ENCODE results near the gene CHSY3.

The CHSY3 gene

DNA sequence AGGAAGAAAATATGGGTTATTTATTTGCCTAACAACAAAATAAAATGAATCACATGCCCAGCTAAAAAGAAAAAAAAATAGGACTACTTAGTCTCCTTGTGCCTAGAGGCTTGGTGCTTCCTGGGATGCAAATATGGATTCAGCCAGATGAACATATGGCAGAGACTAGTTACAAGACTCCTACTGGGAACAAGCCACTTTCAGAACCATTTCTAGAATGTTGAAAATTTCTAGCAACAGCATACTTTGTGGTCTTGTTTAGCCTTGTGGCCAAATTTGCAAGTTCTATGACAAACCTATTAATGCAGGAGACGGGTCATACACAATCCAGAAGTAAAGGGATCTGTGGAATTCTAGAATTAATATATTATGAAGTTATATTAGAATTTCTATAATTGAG lies 198.7 kb downstream of the CHSY3 start:
- no peak for DNase-seq

DNA sequence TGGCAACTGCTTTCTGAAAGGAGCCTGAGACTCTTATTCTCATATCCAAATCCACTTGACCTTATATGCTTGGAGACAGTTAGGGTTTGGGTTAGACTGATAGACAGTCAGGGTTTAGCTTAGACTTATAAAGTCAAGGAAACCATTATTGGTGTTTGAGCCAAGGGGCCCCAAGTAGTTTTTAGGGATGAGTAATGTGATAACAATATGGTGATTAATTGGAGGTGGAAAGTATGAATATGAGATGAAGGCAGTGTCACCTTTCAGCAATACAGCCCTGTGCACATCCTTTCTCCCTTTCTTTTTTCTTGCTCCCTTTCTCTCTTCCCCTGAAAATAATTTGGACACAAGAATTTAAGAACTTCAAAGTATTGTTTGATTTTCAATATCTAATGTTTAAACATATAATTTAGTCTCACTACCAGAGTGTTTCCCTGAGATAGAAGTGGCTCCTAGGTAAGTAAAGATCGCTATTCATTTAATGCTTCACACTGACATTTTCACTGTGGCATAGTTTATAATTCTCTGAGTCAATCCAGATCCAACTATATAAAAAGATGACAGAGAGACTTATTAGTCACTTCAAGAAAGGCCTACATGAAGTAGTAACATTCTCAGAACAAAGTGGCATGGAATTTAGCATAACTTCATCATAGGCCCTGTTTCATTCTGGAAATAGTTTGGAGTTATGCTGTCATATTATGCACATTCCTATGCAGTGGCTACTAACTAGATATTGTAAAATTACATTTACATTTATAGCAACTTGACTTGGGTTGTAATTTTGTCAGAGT lies 200.8 kb downstream of the CHSY3 start:
- DNase-seq: no peak

DNA sequence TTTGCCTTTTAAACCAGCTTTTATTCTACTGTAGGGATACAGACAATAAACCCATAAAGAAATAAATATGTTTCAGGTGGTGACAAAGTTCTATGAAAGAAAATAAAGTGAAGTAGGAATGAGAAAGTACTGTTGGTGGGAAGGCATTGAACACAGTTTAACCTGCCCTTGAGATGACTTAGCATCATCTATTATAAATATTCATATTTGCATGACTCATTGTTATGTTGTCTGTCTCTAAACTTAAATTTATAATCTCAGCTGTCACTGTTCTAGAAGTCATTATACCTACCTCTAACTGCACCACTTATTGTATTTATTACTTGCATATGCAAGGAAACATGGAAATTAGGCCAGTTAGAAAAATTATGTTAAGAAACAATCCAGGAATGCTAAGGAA lies 202.2 kb downstream of the CHSY3 start:
- no peak for DNase-seq

DNA sequence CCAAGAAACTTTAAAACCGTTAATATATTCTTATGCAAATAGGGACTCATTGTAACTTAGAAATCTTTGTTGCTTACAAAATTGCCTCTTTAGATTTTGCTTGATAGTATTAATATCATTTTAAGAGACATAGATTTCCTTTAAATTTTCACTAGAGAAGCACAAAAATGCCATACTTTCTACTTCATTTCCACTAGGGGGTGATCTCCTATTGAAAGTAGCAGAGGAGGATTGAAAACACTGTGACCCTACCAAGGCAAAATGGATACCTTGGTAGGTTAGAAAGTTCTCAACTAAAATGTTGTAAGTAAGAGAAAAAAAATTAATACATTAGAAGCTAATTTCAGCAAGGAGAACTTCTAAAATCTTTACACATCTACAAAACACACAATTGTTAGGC lies 204.9 kb downstream of the CHSY3 start:
- no peak for DNase-seq

DNA sequence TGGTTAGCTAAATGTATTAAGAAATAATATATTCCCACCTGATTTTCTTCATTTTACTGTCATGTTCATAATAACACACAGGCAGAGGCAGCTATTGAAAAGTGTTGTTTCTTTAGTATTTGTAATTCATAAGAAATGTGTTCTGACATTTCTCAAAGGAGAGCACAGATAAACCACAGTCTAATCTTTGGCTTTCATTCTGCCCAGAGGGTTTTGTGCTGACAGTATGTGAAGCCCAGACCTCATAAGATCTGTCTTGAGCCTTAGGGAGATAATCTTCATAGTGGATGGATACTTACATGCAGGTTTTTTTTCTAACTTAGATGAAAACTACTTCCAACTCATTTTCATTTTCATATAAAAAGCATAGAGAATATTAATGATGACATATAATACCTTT lies 206.1 kb downstream of the CHSY3 start:
- no peak for DNase-seq

DNA sequence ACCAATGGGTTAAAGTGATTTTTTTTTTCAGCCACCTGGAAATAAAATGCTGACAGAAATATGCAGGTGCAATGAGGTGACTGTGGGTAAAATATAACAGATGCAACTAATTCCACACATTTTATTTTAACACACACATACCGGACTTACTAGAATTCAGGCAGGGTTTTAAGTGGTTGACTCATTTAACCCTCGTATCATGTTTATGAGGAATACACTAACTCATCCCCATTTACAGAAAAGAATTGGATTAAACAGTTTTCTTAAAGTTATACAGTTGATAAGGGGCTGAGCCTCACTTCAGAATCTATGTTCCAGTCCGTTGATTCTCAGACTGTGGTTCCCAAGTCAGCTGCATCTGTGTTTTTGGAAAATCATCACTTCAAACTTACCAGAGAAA lies 207.5 kb downstream of the CHSY3 start:
- DNase-seq: no peak

DNA sequence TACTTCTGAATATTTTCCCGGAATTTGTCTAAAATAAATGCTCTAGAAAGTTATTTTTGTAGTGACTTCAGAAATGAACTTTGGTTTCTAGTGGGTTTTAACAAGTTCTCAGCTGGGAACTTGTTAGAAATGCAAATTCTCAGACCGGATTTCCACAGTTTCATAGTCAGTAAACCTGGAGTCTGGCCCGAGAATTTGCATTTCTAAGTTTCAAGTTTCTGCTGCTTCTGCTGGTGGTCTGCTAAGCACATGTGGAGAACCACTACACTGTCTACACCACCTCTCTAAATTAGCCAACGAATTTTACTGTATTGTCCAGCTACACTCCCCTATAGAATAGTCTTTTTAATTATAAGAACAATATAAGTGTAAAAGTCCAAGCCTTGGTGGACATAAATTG lies 208.0 kb downstream of the CHSY3 start:
- DNase-seq: no peak

DNA sequence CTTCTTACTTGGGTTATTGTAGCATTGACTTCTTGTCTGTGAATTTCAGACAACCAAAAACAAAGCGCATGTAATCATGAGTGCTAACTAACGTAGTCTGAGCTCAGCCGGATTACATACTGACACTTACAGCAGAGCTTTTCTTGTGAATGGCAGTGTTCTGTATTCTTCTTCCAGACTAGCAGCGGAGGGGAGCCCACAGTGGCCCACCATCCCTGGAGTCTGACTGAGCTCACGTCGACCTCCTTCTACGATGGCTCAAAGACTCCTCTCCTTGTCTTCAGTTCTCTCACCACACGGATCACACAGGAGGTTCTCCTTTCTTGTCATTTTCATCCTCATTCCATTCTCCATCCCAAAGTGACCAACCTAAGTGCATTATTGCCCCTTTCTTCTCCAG lies 211.4 kb downstream of the CHSY3 start:
- DNase-seq: no peak

DNA sequence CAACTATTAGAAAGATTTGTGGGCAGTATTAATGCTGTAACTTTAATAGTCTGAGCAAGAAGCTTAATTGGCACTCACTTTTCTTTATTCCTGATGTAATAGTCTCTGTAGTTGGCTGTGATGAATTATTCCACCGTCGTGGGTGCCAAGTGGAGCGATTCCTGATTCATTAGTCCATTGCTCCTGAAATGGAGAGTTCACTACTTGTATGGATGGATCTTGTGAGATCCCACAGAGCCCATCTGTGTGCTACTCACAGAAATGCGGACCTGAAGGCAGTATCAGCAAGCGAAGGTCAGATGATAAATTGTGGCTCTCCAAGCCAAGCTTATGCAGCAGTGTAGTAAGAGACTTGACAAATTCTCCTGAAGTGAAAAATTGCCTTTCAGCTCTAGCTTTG lies 212.2 kb downstream of the CHSY3 start:
- DNase-seq: no peak

DNA sequence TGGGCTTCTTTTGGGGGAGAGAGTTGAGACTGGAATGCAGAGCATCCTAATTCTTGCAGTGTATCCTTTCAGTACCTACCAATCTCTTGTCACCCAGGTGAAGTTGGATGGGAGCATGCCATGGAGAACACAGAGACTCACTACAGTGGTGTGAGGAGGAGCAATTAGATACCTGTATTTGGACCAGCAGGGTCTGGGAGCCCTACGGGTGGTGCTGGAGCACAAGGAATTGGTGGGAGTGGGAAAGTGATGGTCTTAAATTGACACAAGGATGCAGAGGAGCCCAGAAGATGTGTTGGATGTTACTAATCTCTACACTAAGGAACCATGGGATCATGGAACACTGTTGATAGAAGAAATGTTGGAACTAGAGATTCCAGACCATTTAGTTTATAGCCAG lies 212.7 kb downstream of the CHSY3 start:
- no peak for DNase-seq

DNA sequence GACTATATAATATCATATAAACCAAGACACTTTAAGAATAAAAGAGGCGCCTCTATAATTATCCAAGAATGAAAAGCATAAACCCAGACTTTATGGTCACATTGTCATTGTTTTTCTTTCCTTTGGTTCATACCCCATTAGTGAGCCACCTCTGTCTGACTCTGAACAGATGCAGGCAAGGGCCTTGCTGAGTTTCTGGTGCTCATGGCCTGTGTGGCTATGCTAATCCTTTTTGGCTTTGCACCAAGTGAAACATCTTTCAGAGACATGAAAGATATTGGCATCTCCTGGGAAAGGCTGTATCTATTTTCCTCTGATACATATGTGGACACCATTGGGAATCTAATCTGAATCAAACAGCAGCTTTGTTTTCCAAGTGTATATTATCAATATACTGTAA lies 222.5 kb downstream of the CHSY3 start:
- DNase-seq: no peak

DNA sequence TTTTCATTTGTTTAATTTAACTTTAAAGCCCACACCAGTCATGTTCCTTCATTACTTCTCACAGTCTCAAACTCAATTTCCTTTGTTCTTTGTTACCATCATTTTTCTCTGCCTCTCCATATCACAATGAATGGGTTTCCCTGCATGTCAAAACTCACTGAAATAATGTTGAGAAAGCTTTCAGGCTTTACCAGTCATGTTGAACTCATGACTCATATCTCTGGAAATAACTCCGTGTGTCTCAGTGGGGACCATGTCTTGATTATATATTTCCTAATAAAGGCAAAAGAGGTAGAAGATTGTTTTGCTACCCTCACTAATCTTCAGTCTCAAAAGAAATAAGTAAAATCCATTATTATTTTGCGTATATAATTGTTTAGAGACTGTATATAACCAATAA lies 231.2 kb downstream of the CHSY3 start:
- DNase-seq: no peak

DNA sequence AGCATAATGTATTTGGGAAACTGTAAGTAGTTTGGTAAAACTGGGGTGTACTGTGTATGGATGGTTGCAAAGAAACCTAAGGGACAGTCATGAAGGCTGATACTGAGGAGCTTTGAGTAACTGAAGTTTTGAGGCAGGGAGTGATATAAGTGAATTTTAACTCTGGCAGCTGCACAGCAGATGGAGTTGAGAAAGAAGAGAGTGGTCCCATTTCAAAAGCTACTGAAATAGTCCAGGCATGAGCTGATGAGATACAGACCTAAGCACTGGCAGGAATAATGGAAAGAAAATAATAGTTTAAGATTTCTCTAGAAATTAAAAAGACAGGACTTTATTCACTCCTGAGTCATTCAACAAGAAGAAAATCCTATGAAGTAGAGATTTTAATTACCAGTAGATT lies 232.0 kb downstream of the CHSY3 start:
- DNase-seq: no peak

DNA sequence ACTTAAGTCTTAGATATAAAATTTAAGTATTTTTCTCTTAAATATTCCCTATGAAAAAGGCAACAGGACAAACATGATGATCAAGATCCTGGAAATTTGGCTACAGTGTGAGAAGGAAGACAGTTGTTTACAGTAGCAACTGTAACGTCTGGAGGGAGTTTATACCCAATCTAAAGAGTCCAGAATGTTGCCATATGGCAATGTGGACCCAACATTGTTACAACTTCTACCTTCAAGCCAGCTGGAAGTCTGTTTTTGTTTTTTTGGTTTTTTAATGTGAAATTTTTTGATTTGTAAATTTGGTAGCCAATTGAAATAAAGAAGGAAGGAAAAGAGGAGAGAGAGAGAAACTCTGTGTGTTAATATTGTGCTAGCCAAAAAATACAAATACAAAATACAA lies 233.4 kb downstream of the CHSY3 start:
- DNase-seq: no peak

DNA sequence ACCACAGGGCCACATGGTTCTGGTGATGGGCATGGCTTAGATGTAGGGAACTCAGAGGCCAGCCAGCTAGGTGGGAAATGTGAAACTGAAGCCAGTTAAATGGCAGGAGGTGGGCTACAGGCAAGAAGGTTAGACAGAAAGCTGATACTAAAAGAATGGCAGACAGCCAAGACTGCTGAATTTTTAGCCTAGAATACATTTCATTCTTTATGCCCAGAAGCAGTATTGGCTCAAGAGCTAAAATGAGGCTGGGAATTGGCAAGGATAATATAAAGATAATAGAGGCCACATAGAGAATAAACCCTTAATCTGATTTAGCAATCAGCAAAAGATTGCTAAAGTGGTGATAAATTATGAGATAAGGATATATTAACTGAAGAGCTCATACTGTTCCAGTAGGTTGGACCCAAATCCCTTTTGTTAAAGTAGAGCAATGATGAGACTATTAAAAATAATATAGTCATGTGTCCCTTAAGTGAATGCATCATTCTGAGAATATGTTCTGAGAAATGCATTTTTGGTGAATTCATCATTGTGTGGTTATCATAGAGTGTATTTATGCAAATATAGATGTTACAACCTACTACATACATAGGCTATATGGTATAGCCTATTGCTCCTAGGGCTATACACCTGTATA lies 234.3 kb downstream of the CHSY3 start:
- no peak for DNase-seq

DNA sequence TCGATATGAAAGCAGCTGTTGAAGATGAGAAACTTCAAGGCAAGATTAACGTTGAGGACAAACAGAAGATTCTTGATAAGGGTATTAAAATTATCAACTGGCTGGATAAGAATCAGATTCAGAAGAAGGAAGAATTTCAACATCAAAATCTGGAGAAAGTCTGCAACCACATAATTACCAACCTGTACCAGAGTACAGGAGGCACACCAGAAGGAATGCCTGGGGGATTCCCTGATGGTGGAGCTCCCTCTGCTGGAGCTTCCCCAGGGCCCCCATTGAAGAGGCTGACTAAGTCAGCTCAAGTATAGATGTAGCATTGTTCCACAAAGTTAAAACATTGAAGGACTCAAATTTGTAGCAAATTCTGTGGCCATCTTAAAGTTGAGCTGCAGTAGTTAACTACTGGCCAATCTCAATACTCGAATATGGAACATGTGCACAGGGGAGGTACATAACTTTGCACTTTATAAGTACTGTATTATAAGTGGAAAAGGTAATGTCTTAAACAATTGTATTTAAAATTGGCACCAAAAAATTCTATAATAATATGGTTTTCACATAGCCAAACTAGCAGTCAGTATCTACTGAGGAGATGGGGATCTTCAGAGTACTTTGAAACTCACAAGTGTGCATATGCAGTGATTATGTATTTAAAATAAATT lies 237.5 kb downstream of the CHSY3 start:
- DNase-seq: no peak

DNA sequence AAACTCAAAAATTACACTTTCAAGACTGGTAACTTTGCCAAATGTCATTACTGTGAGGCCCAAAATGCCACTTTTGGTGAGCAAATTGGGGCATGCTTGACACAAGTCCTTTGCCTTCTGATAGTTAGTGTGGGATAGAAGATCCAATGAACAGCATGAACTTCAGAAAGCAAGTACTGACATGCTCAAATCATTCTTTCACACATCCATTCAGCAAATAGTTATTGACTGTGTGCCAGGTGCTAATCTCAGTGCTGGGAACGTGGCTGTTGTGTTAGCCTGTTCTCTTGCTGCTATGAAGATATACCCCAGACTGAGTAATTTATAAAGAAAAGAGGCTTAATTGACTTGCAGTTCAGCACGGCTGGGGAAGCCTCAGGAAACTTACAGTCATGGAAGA lies 247.0 kb downstream of the CHSY3 start:
- no peak for DNase-seq

DNA sequence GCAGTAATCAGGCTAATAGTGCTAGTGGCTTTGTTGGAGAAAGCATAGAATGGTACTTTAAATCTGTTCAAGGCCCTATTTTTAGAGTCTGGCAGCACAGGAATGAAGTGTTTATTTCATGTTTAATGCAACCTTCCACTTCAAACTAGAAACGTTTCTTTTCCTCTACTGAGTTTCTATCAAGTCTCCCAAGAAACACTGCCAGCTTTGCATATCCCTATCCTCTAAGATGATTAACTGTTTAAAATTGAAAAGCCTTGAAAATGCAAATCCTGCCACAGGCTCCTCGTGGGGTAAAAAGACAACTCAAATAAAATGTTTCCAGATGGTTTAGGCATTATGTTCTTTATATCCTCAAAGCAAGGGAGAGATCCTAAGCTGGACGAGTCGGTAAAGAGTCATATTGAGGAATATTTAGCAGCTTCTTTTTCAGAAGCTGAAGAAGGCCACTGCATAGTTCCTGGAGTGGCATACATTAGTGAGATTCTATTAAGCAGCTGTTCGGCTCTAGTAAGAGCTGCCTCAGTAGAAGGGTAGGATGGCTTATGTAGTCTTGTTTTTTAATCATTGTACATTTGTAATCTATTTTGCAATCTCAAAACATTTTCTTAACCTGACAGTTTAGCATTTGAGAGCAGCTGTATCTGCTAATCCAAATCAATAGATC lies 251.2 kb downstream of the CHSY3 start:
- no peak for DNase-seq

DNA sequence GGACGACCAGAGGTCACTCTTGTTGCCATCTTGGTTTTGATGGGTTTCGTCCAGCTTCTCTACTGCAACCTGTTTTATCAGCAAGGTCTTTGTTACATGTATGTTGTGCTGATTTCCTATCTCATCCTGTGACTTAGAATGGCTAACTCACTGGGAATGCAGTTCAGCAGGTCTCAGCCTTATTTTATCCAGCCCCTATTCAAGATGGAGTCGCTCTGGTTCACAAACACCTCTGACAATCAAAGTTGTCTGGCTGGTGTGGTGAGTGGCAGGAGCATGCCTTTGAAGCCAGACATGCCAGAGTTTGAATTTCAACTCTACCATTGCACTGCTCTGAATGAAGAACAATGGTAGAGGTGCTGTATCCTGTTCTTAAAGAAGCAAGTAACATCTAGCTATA lies 253.8 kb downstream of the CHSY3 start:
- DNase-seq: no peak

DNA sequence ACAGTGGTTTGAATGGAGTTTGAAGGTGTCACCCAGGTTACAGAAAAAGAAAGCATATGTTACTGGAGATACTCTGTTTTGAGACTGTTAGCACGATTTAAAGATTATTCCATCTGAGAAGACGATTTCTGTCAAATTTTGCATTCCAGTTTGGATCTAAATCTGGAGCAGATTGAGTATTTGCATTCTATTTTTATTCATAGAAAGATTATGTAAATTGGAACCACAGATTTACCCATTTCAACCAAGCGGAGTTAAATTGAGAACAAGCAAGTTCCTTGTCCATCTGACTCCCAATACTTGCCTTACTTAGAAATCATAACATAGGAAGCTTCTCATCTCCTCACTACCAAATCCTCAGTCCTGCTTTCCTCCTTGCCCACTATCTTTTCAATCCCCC lies 255.7 kb downstream of the CHSY3 start:
- DNase-seq: no peak

DNA sequence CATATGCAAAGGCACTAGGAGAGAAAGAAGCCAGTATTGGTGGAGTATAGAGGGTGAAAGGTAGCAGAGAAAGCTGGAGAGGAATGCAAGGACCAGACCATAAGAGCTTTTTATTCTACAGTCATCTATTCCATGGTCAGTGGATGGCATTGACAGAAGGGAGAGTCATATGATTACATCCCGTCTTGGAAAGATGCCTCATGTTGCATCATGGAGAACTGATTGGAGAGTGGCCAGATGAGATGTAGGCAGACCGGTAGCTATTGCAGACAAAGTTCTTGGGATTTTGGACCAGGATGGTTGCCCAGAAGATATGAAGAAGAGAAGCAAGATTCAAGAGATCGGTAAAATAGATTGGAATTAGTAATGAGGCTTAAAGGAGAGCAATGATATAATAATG lies 260.7 kb downstream of the CHSY3 start:
- DNase-seq: no peak

DNA sequence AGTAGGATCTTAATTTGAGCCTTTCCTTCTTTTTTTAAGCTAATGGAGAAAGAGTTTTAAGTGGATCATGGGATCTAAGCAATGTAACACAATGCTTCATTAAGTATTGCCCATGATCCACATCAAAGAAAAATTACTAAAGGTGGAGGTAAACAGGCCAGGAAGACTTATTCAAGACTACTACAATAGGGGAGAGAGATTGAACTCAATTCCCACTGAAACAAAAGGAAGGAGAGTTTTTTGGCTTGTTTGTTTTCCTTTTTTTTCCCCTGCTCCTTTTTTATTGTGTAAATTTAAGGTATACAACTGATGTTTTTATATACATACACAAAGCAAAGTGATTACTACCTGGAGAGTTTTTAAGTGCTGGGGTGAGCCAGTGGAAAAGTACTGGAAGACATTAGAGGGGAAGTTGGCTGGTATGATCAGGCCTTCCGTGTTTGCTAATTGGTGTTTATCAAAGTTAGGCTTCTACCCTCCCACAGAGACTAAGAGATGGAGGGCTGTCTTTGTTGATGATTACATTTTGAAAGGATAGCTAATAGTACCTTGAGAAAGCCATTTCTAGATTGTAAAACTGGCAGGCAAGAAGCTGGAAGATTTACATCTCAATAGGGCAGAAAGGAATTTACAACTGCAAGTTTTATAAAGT lies 262.7 kb downstream of the CHSY3 start:
- no peak for DNase-seq

DNA sequence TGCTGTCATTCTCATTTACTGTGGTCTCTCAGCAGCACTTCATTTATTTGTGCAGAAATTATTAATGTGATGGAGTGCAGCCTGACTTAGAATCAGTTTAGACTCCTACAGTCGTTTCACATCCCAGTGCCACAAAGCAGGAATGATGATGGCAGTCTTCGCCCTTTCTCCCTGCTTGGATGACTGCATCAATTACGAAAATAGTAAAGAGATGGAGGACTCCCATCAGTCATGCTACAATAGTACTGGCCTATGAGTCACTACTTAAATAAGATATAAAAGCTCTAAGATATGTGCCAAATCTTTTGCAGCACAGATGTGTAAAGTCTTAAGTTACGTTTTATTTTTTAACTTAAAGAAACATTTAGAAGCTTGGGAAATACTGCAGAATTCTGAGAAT lies 263.9 kb downstream of the CHSY3 start:
- no peak for DNase-seq

Measured in DMS79 (cell line).